ENCODE data around the gene IGSF1. TPM values are rescaled to one million over a fixed set of nuclear protein-coding genes. Genes with fewer than 3 reads are reported as not detected.

IGSF1 gene
- total and polyA plus RNA-seq, 2 of the 13 experiments (the other 11 are each of a cell fraction or from before 2014, with no cell fraction given), result 58.7 to 108 TPM

GRCh38 chrX:131279617-131280016 lies 9.5 kb downstream of the IGSF1 start:
- H4K20me1 ChIP-seq (ENCODE audit: insufficient read depth, low read length), result no peaks in the 10 kb centered on the region
- intact Hi-C loops (cut with micrococcal nuclease; ENCODE audit: unreplicated experiment), result no loop called here
- 91% methylated on average over 3 of the region's 4 CpGs for WGBS (ENCODE audit: low lambda C conversion rate)
- no peak for ATAC-seq
- H2AFZ ChIP-seq (ENCODE audit: low read length), result no peak overlapping the region
- no peaks in the 10 kb centered on the region for H3K79me2 ChIP-seq (ENCODE audit: insufficient read depth, low read length)
- H3K4me1 ChIP-seq (ENCODE audit: insufficient read depth, low read length), result no peaks in the 10 kb centered on the region
- H3K27ac ChIP-seq (ENCODE audit: extremely low read length, insufficient read depth, low read length), result no peak overlapping the region
- no peak for FAIRE-seq
- ChIA-PET CTCF (ENCODE audit: low intra/inter-chr PET ratio, low total read pairs) (no interaction called here), POLR2A (no interaction called here)
- DNase-seq (ENCODE audit: low spot score), result no peak
- no peaks in the 10 kb centered on the region for H3K9me3 ChIP-seq (ENCODE audit: low read length)
- no peaks in the 10 kb centered on the region for H3K27me3 ChIP-seq (ENCODE audit: control insufficient read depth in 1 of 2, insufficient read depth in 2 of 2, low read length in 2 of 2)
- H3K36me3 ChIP-seq (replicated peaks in 1 of 2; ENCODE audit: control insufficient read depth in 1 of 2, insufficient read depth in 2 of 2, low read length in 2 of 2), result peaks cover 0 to 4% of the 10 kb centered on the region in 2 experiments; a peak in 2 of 5 replicates
- H3K9ac ChIP-seq (ENCODE audit: insufficient read depth, low read depth, low read length), result no peak overlapping the region
- no peak overlapping the region for H3K4me2 ChIP-seq (ENCODE audit: low read depth, low read length)
- no TSS peak for BruUV-seq (replicated peaks)
- H3K4me3 ChIP-seq (replicated peaks in 1 of 3; ENCODE audit: insufficient read depth in 1 of 3, low read depth in 2 of 3, low read length in 3 of 3), result no peak overlapping the region
- in situ Hi-C loops (cut with HindIII; ENCODE audit: extremely low pct_ligation_motif_present, low pct_unique_long_range_greater_than_20kb), result no loop called here
- TF ChIP-seq MIER3 (CRISPR knock-in tag; IDR thresholded peaks at IDR 0.05; ENCODE audit: borderline replicate concordance) (no peak), ZNF703 (CRISPR knock-in tag; IDR thresholded peaks at IDR 0.05; ENCODE audit: borderline replicate concordance) (no peak), RNF219 (CRISPR knock-in tag; IDR thresholded peaks at IDR 0.05) (no peak), JDP2 (CRISPR knock-in tag; IDR thresholded peaks at IDR 0.05; ENCODE audit: borderline replicate concordance) (no peak), ZNF124 (CRISPR knock-in tag; IDR thresholded peaks at IDR 0.05) (no peak), ARID5B (CRISPR knock-in tag; IDR thresholded peaks at IDR 0.05) (no peak), HOXA9 (CRISPR knock-in tag; IDR thresholded peaks at IDR 0.05; ENCODE audit: borderline replicate concordance) (no peak), AGO1 (IDR thresholded peaks at IDR 0.05; ENCODE audit: low read depth, low read length, poor library complexity, severe bottlenecking) (no peak), CBX2 (IDR thresholded peaks at IDR 0.05; ENCODE audit: low read depth, low read length) (no peak), CBX2 (CRISPR knock-in tag; IDR thresholded peaks at IDR 0.05; ENCODE audit: low read depth) (no peak), LBX2 (CRISPR knock-in tag; IDR thresholded peaks at IDR 0.05; ENCODE audit: borderline replicate concordance) (no peak), E2F1 (CRISPR knock-in tag; IDR thresholded peaks at IDR 0.05) (no peak)

Data from HepG2 (cell line).